GM12878 (cell line): ENCODE results near the gene PDGFC.

ENCODE experiments used
- BRCA1 ChIP-seq: IDR thresholded peaks from 2 replicates; pipeline ENCODE4 v1.6.1; 2011; ENCODE audit warnings: low read depth, low read length, improper control_type of control experiment
- CHD1 ChIP-seq: IDR thresholded peaks from 2 replicates; pipeline ENCODE4 v1.6.1; 2012; ENCODE audit warnings: low read depth, low read length, improper control_type of control experiment
- CTCF ChIP-seq, 3 experiments: IDR thresholded peaks in 2 of 3; conservative IDR thresholded peaks in 1 of 3; 2 replicates each; pipeline ENCODE4 v1.5.1; 2011; ENCODE audit warnings: low read depth in 3 of 3, low read length in 3 of 3, mild to moderate bottlenecking in 3 of 3, control low read depth in 2 of 3, moderate library complexity in 2 of 3, inconsistent platforms in 1 of 3, mixed read lengths in 1 of 3; ENCODE audit not compliant: control insufficient read depth in 2 of 3, insufficient read depth in 1 of 3; ENCODE audit errors: extremely low read depth in 1 of 3
- POLR2A ChIP-seq: IDR thresholded peaks from 2 replicates; pipeline ENCODE4 v1.6.1; 2011; ENCODE audit warnings: low read depth, mild to moderate bottlenecking, low read length

GRCh38 chr4:156939139-156939538 lies 32.5 kb downstream of the PDGFC start:
- no peak for TF ChIP-seq CHD1
- TF ChIP-seq CTCF (IDR thresholded peaks at IDR 0.05 in 2 of 3, conservative IDR thresholded peaks at IDR 0.05 in 1 of 3; ENCODE audit: control insufficient read depth in 2 of 3, extremely low read depth in 1 of 3, insufficient read depth in 1 of 3, low read depth in 3 of 3, low read length in 3 of 3): no peak
- TF ChIP-seq POLR2A: no peak
- no peak for TF ChIP-seq BRCA1
